T47D (cell line): Measurements from ENCODE around the gene EXOC3L4.
"Not testable (repeated sequence)": the region's sequence is repeated elsewhere in the genome, so short reads cannot be mapped to it uniquely, and the experiment has no call there.

Experiments used
- DNase-seq, 2 experiments: peaks; one replicate each; pipeline versions ENCODE4 v3.0.0 to v3.0.0-alpha.2; 2011 to 2012; ENCODE audit warnings: low read depth in 1 of 2, low spot score in 1 of 2
- JUND ChIP-seq: IDR thresholded peaks from 2 replicates; pipeline ENCODE4 v1.6.1; 2012; ENCODE audit warnings: low read depth
- in situ Hi-C: cut with HindIII; loops from 2 replicates; pipeline ENCODE4 v1.10.0; 2016; ENCODE audit warnings: low sequenced_read_pairs, low pct_unique_long_range_greater_than_20kb

The EXOC3L4 gene

DNA sequence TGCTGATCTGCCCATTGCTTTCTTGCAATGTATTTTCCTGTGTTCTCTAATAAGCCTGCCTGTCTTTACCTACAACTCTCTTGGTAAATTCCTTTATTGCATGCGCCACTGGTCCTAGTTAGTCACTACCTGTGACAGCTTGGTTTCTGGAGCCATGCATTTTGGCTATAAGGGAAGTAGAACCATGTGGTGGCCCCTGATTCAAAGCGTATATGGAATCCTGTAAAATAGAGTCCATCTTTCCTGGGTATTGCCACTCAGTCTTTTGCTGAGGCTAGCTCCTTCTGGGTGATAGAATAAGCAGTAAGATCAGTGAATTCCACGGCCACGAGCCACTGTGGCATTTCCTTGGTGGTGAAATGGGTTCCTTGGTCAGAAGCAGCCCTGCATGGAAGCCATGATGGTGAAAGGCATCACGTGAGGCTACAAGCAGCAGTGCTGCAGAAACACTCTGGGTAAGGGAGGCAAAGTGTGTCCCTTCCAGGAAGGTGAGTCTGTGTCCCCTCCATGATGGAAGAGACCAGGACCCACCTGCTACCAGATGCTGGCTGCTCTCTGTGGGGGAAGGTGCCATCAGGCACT, 48.3 kb downstream of the EXOC3L4 start:
- no peak for TF ChIP-seq JUND
- no peak for DNase-seq
- in situ Hi-C loops = no loop called here

DNA sequence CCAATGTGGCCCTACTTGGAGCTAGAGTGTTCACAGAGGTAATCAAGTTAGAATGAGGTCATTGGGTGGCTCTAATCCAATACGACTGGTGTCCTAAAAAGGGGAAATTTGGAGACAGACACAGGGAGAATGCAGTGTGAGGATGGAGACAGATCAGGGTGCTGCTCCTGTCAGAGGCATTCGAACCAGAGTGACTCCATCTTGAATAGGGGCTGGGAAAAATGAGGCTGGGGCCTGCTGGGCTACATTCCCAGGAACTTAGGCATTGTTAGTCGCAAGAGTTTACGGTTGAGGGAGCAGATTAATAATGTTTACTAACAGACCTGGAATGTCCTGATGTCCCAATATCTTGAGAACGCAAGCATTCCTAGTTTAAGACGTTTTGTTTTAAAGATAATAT, 49.0 kb downstream of the EXOC3L4 start:
- DNase-seq = no peak
- no peak for TF ChIP-seq JUND
- in situ Hi-C loops = no loop called here

DNA sequence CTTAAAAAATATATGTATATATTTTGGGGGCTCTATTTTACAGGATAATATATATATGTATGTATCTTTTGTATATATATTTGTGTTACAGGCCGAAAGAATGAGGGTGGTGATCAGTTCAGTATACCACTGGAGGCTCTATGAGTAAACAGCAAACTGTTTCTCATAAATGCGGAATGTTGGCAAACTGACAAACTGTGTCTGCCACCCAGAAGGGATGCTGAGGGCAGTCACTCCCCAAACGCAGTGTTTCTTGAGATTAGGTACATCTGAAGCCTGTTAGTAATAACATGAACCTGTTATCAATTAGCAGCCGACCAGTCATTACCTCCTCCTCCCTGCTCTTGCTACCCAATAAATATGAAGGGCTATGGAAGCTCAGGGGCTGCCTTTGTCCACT, 49.6 kb downstream of the EXOC3L4 start:
- peak in 1 of 2 experiments; percentile 68 for DNase-seq
- in situ Hi-C loops = no loop called here
- no peak for TF ChIP-seq JUND

DNA sequence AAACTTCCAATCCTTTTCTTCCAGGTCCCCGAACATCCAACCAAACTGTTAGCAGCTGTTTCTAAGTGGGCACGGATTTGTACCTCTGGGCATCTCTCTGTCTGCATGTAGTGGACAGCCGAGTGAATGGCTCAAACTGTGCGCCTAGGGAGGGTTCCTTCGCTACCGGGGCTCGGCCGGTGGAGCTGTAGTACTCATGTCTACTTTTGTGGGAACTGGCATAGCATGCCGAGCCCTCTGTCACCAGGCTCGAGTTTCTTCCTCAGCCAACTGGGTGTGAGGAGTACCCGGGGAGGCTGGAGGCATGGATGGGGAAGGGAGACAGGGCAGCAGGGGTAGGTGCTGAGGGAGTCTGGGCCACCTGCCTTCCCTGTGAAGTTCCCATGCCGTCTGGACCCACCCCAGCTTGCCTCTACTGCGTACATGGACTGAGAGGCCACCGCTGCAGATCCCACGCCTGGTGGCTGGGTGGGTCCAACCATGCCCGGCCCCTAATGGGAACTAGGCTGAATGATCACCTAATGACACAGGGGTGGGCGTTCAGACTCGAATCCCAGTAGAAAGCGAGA, 51.7 kb downstream of the EXOC3L4 start:
- no peak for TF ChIP-seq JUND
- DNase-seq = no peak
- in situ Hi-C loops = no loop called here

DNA sequence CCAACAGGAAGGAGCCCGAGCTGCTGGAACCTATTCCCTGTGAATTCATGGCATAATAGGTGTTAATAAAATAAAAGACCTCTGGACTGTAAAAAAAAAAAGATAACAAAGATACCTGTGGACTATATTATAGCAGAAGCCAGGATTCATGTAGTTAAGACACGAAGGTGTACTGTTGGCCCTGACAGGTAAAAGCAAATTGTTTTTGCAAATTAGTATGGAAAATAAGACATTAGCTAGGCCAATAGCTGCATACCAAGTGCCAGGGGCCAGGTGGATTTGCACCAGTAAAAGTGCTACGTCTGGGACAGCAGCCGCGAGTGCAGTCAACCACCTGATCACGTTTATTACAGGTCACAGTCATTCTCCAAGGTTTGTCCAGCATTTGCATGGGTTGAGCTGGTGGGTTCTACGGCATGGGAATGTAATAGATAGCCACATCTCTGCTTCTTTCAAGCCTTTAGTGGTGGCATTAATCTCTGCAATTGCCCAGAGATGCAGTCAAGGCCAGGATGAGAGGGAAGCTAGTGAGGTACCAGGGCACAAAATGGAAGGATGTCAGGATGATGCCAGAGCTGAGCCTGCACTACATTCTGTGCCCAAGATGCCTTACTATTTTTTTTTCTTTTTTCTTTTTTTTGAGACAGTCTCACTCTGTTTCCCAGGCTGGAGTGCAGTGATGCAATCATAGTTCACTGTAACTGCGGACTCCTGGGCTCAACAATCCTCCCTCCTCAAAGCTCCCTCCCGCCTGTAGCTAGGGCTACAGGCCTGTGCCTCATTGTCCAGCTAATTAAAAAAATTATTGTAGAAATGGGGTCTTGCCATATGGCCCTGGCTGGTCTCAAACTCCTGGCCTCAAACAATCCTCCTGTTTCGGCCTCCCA, 55.1 kb downstream of the EXOC3L4 start:
- in situ Hi-C loops = no loop called here
- no peak for DNase-seq
- TF ChIP-seq JUND = no peak

DNA sequence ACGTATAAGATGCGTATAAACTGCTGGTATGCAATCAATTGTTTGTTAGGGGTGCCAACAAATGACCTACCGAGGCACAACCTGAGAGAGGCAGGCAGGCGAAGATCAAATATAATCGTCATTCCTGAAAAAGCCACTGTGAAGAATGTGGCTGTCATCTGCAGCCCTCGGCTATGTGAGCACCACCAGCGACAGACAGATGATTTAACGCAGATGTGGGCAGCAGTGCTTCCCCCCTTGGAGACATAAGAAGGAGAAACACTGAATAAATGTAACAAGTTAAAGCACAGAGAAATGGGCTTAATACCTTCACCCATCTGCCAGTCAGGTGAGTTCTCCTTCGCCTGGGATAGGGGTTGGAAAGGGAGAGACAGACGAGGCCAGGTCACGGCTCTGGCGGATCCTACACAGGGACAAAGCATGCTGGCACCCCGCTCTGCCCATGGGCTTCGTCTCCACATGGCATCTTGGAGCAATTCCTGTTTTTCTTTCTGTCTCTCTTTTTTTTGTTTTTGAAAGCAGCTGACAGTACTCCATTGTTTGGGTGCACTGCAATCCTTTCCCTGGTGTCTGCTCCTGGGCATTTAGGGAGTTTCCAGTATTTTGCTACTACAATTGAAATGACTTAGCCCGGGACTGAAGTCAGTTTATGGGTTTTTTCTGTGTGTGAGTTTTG, 56.9 kb downstream of the EXOC3L4 start:
- in situ Hi-C loops = no loop called here
- no peak for TF ChIP-seq JUND
- no peak for DNase-seq

DNA sequence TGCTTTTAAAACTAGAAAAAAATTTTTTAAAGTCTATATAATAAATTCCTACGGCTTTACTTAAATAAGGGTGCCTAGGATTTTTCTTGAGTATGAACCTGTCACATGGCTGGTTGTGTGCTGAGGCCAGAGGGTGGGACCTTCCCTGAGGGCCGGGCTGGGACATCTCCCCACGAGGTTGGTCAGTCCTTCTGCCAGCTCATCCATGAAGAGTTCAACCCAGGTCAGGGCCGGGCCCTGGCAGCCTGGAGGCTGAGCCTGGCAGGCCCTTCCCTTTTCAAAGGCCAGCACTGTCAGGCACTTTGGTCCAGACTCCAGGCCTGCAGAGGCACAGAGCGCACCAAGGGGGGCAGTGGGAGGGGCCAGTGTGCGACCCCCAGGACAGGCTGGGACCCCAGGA, 60.5 kb downstream of the EXOC3L4 start:
- in situ Hi-C loops = no loop called here
- no peak for TF ChIP-seq JUND
- DNase-seq = peak in 1 of 2 experiments; percentile 73

DNA sequence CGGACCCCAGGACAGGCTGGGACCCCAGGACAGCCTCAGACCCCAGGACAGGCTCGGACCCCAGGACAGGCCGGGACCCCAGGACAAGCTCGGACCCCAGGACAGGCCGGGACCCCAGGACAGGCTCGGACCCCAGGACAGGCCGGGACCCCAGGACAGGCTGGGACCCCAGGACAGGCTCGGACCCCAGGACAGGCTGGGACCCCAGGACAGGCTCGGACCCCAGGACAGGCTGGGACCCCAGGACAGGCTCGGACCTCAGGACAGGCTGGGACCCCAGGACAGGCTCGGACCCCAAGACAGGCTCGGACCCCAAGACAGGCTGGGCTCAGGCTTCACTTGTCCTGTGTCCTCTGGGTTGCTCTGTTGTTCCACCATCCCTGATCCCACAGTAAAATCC, 60.9 kb downstream of the EXOC3L4 start:
- in situ Hi-C loops, DNase-seq: not testable (repeated sequence)

DNA sequence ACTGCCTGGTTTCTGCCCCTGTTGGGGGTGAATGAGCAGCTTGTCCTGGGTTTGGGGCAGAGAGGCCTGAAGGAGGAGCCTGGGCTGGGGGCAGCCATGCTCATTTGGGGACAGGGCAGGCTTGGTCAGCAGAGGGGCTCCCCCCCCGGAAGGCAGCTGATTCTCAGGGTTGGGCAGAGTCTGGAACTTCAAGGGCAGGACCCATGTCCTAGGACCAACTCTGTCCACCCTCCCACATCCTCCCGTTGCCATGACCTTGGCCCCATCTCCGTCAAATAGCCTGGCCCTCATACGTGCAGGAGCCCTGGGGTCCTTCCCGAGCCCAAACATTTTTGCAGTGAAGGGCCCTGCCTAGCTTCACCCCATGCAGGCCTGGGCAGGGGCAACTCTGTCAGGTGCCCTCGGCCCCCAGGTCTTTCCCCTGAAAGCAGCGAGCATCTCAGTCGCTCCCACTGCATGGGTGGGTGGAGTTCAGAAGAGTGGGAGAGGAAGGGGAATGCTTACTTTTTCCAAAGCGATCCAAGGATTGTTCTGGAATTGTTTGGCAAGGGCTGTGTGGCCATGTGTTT, 61.4 kb downstream of the EXOC3L4 start:
- no peak for TF ChIP-seq JUND
- in situ Hi-C loops = no loop called here
- DNase-seq = no peak

DNA sequence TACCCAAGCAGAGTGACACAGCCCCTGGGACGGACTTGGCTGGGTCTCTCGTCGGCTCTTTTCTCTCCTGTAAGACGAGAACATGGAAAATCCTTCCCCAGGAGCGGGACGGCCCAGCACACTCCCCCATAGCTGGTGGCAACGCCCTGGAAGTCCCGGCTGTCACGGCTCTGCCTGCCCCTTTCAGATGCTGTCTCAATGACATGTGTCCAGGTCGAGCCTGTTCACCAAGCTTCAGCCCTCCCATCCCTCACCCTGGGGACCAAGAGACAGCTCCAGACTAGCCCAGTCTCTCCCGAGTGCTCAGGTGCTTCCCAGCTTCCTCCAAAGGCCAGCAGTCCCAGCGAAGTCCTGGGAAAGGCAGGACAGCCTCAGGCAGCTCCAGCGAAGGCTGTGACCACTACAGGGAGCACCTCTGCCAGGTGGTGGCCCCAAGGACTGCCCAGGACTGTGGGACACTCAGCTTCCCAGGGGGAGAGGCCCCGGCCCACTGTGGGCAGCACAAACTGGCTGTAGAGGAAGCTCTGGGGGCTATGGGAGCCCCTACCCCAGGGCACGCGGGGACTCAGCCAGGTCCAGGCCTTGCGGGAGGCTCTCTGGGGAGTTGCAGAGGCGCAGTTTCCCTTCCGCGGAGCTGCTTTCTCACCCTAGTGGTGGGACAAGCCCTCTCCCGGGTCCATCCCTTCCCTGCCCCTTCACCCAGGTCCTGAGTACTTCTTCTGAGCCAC, 62.3 kb downstream of the EXOC3L4 start:
- TF ChIP-seq JUND = no peak
- in situ Hi-C loops = no loop called here
- DNase-seq = no peak

DNA sequence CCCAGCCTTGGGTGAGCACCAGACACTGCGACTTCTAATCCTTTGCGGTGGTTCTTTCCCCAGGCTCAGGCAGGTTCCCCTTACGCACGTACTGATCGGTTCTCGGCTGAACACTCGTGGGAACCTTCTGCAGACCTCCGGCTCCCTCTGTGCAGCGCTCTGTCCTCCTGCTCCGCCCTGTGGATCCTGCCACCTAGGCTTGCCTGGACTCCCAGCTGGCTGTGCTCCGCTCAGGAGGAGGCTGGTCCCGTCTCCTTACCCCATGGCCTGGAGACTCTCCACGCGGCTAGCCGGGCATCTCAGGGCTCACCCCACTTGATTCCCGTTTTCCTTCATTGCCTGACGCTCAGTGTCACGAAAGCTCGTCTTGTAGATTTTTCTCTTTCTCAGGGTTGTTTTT, 63.4 kb downstream of the EXOC3L4 start:
- no peak for TF ChIP-seq JUND
- in situ Hi-C loops = no loop called here
- no peak for DNase-seq

DNA sequence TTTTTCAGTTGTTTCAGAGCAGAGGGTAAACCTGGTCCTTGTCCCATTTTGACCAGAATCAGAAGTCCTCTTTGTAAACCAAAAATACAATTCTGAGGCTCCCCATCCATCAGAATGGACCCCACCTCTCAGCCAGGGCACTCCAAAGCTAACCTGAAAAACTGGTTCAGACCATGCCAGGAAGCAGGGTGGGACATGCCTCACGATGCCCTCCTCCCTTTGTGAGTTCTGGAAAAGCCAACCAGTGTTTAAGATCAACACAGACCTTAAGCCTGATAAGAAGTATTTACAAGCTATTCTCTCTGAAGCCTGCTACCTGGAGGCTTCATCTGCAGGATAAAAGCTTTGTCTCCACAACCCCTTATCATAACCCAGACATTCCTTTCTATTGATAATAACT, 64.2 kb downstream of the EXOC3L4 start:
- TF ChIP-seq JUND = no peak
- DNase-seq = no peak
- in situ Hi-C loops = no loop called here
